Transverse colon (tissue), 4 donors: ENCODE measurements around the gene BCAS1. TPM values are rescaled to one million over a fixed set of nuclear protein-coding genes. Genes with fewer than 3 reads are reported as not detected.

Source experiments
- DNase-seq: peaks from one replicate; pipeline ENCODE4 v3.0.0-alpha.2; 2019
- H3K27ac ChIP-seq, 4 donors: fragments of 200-600 bp; sonication (generic); 2 replicates each; pipeline ENCODE4 v1.5.1; 2016 to 2018; ENCODE audit warnings: inconsistent platforms in 4 of 4
- H3K27me3 ChIP-seq: fragments of 200-600 bp; sonication (generic); 2 replicates; pipeline ENCODE4 v1.5.1; 2017; ENCODE audit warnings: inconsistent platforms
- H3K36me3 ChIP-seq, 4 donors: fragments of 200-600 bp; sonication (generic); 2 replicates each; pipeline ENCODE4 v1.5.1; 2017 to 2019; ENCODE audit warnings: inconsistent platforms in 4 of 4
- H3K4me1 ChIP-seq, 4 donors: fragments of 200-600 bp; sonication (generic); 2 replicates each; pipeline ENCODE4 v1.5.1; 2017 to 2020; ENCODE audit warnings: inconsistent platforms in 4 of 4
- H3K4me3 ChIP-seq, 4 donors: fragments of 200-600 bp; sonication (generic); 1 replicate in 1 of 4; 2 replicates in 3 of 4; pipeline versions ENCODE4 v1.5.1 to v1.6.1; 2017 to 2019; ENCODE audit warnings: inconsistent platforms in 4 of 4
- H3K9me3 ChIP-seq, 2 donors: fragments of 200-600 bp; sonication (generic); 2 replicates each; pipeline ENCODE4 v1.5.1; 2017 to 2019; ENCODE audit warnings: inconsistent platforms in 2 of 2
- EP300 ChIP-seq: sonication (generic); formaldehyde crosslinking; IDR thresholded peaks from one replicate; pipeline ENCODE4 v1.6.1; 2017; ENCODE audit warnings: antibody characterized with exemption, low read depth
- POLR2A ChIP-seq: fragments of 450-650 bp; IDR thresholded peaks from one replicate; pipeline ENCODE4 v1.6.1; 2016; ENCODE audit warnings: antibody characterized with exemption, mild to moderate bottlenecking, moderate library complexity
- POLR2AphosphoS5 ChIP-seq, 3 donors: sonication (generic); formaldehyde crosslinking; IDR thresholded peaks; one replicate each; pipeline ENCODE4 v1.6.1; 2016; ENCODE audit warnings: antibody characterized with exemption in 3 of 3
- WGBS, 2 donors: methylation state at CpG; one replicate each; pipeline ENCODE4 v1.1.5; 2018; ENCODE audit warnings: low coverage in 1 of 2; 5-methylcytosine and 5-hydroxymethylcytosine counted together
- in situ Hi-C, 4 donors: fragments of 200-750 bp; cut with MboI; loops; one replicate each; pipeline versions ENCODE4 v1.15.0 to v1.15.1; 2017; ENCODE audit warnings: low sequenced_read_pairs in 3 of 4, low pct_ligation_motif_present in 1 of 4, low pct_unique_long_range_greater_than_20kb in 1 of 4
- intact Hi-C: fragments of 100-400 bp; cut with DNase I; formaldehyde crosslinking; loops from one replicate; pipeline ENCODE4 v1.15.1; 2023; ENCODE audit warnings: low total_unique reads
- total RNA-seq, 4 donors: library from RNA; depleted of rRNA; stranded (reverse); fragments of >200 nt; gene quantifications; one replicate each; pipeline ENCODE4 v1.1.0, GENCODE V29; 2016
- TF ChIP-seq, protein P1 (sequence below), 5 experiments: fragments of 200-600 bp in 3 of 5; fragments of 450-650 bp in 2 of 5; sonication (generic) in 3 of 5; IDR thresholded peaks; 1 replicate in 2 of 5; 2 replicates in 3 of 5; pipeline ENCODE4 v1.5.1; 2016 to 2017; ENCODE audit warnings: antibody characterized with exemption in 5 of 5, inconsistent platforms in 3 of 5, mild to moderate bottlenecking in 2 of 5, moderate library complexity in 1 of 5

BCAS1 gene
- total RNA-seq, 4 donors from 2014 or later = 68.9 to 127 (median 89.0) TPM

DNA sequence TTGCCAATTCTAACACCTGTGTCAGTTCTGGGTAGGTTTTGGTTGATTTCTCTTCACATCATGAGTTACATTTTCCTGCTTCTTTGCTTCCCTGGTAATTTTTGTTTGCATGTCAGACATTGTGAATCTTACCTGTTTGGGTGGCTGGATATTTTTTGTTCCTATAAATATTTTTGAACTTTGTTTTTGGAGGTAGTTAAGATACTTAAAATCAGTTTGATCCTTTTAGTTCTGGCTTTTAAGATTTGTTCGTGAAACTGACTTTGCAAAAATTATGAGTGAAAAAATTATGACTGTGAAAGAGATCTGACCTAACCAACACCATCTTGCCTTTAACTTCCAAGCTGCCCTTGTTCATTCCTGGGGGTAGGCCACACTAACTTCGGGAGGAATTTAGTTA, 69.5 kb downstream of the BCAS1 start:
- intact Hi-C loops = no loop called here
- DNase-seq = no peak
- Histone ChIP-seq H3K4me1 (no peaks in the 10 kb centered on the region), H3K36me3 (no peaks in the 10 kb centered on the region), H3K9me3 (peaks cover 11 to 14% of the 10 kb centered on the region in 2 donors), H3K4me3 (no peak overlapping the region), H3K27me3 (no peaks in the 10 kb centered on the region), H3K27ac (no peak overlapping the region)
- TF ChIP-seq POLR2AphosphoS5 (IDR thresholded peaks at IDR 0.05) (no peak), POLR2A (no peak), EP300 (no peak)
- TF ChIP-seq, protein P1, sequence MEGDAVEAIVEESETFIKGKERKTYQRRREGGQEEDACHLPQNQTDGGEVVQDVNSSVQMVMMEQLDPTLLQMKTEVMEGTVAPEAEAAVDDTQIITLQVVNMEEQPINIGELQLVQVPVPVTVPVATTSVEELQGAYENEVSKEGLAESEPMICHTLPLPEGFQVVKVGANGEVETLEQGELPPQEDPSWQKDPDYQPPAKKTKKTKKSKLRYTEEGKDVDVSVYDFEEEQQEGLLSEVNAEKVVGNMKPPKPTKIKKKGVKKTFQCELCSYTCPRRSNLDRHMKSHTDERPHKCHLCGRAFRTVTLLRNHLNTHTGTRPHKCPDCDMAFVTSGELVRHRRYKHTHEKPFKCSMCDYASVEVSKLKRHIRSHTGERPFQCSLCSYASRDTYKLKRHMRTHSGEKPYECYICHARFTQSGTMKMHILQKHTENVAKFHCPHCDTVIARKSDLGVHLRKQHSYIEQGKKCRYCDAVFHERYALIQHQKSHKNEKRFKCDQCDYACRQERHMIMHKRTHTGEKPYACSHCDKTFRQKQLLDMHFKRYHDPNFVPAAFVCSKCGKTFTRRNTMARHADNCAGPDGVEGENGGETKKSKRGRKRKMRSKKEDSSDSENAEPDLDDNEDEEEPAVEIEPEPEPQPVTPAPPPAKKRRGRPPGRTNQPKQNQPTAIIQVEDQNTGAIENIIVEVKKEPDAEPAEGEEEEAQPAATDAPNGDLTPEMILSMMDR (IDR thresholded peaks at IDR 0.05) = no peak
- WGBS, 2 donors = 81 to 95% methylated on average over 2 of the region's 2 CpGs
- in situ Hi-C loops = no loop called here

DNA sequence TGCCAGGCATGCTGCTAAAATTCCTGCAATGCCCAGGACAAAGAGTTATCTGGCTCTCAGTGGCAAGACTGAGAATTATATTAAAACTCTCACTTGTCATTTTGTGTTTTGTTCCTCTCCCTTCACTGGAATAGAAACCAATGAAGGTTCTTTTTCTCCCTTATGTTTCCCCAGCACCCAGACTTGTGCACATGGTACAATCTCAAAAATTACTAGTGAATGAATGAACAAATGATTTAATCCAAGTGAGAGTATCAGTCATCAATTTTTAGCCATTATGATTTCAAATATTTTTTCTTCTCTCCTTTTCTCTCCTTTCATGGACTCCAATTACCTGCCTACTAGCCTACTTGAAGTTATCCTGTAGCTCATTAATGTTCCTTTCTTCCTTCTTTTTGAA, 70.1 kb downstream of the BCAS1 start:
- H3K27ac ChIP-seq = no peak overlapping the region
- DNase-seq = no peak
- no peak for TF ChIP-seq POLR2A
- TF ChIP-seq, protein P1 (IDR thresholded peaks at IDR 0.05) = no peak
- TF ChIP-seq EP300 = no peak
- no peak for TF ChIP-seq POLR2AphosphoS5 (IDR thresholded peaks at IDR 0.05)
- H3K36me3 ChIP-seq = no peaks in the 10 kb centered on the region
- H3K4me1 ChIP-seq = no peaks in the 10 kb centered on the region
- H3K4me3 ChIP-seq = no peak overlapping the region
- H3K9me3 ChIP-seq = peaks cover 11 to 14% of the 10 kb centered on the region in 2 donors
- in situ Hi-C loops = no loop called here
- intact Hi-C loops = no loop called here
- H3K27me3 ChIP-seq = no peaks in the 10 kb centered on the region

DNA sequence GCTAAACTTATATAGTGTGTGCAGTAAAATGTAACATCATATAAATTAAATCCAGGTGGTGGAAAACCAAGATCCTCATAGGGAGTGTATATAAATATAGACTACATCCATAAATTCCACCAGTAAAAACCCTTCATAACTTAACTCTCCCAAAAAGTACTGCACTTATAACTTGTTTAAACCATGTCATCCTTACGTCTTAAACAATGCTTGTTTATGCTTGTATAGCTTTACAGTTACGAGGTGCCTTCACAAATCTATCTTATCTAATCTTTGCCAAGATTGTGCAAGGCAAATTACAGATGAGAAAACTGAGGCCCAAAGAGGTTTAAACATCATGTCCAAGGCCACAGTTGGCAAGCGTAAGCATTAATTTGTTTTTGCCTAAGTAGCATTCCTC, 71.3 kb downstream of the BCAS1 start:
- intact Hi-C loops (no loop called here), in situ Hi-C loops (no loop called here)
- no peak overlapping the region for H3K27ac ChIP-seq
- 84 to 91% methylated on average over 3 of the region's 3 CpGs for WGBS, 2 donors
- TF ChIP-seq EP300 (no peak), POLR2AphosphoS5 (IDR thresholded peaks at IDR 0.05) (no peak), POLR2A (no peak)
- TF ChIP-seq, protein P1 (IDR thresholded peaks at IDR 0.05) = no peak
- no peak for DNase-seq
- no peak overlapping the region for H3K4me3 ChIP-seq
- no peaks in the 10 kb centered on the region for H3K4me1 ChIP-seq
- no peaks in the 10 kb centered on the region for H3K36me3 ChIP-seq
- no peaks in the 10 kb centered on the region for H3K27me3 ChIP-seq
- peaks cover 11 to 14% of the 10 kb centered on the region in 2 donors for H3K9me3 ChIP-seq

DNA sequence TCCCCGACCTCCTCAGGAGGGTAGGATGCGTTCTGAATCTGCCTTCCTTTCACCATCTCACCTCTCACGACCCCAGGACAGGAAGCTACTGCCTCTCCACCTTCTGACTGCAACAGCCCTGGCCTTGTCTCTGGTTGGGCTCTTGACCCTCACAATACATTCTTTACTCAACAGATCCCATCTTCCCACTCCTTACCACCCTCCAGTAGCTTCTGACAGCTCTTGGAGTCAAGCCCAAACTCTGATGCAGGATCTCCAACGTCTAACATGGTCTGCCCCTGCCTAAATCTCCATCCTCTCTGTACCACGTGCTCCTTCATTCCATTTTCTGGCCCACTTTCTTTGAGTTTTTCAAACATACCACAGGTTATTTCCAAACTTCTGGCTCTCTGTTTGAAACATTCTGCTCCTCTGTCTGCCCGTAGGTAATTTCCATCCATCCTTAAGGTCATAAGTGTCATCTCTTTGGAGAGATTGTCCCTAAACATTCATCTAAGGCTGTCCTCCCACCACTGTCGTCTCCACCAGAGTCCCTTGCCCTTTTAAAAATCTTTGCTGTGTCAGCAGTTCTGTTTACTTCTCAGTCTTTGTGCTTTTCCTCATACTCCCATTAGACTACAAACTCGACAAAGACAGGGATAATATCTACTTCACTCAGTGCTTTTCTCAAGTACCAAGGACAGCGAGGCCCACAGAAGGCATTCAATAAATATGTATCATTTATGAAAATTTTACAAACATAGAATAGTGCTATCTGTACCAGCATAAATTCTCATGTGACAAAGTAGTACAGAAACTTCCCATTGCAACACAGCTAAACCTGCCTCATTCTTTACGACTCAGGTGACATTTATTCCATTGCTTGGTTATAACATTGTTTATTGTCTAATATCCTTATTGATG, 73.6 kb downstream of the BCAS1 start:
- no peaks in the 10 kb centered on the region for H3K36me3 ChIP-seq
- TF ChIP-seq POLR2AphosphoS5 (IDR thresholded peaks at IDR 0.05) (no peak), EP300 (no peak), POLR2A (no peak)
- TF ChIP-seq, protein P1 (IDR thresholded peaks at IDR 0.05) = no peak
- no peak overlapping the region for H3K4me3 ChIP-seq
- intact Hi-C loops = no loop called here
- no peaks in the 10 kb centered on the region for H3K4me1 ChIP-seq
- no peak for DNase-seq
- in situ Hi-C loops = no loop called here
- H3K9me3 ChIP-seq = peaks cover 7 to 10% of the 10 kb centered on the region in 2 donors
- WGBS, 2 donors = 74 to 79% methylated on average over 10 of the region's 10 CpGs
- no peak overlapping the region for H3K27ac ChIP-seq
- H3K27me3 ChIP-seq = no peaks in the 10 kb centered on the region
